HG02642 (cell line): Measurements from ENCODE around the gene APOLD1.
"Not testable (repeated sequence)": the region's sequence is repeated elsewhere in the genome, so short reads cannot be mapped to it uniquely, and the experiment has no call there.

Experiments used
- ATAC-seq: cut with Tn5 transposase; IDR thresholded peaks from one replicate; pipeline ENCODE4 v1.9.1; 2021; ENCODE audit warnings: mild to moderate bottlenecking; ENCODE audit not compliant: unreplicated experiment, poor library complexity

Gene APOLD1

GRCh38 chr12:12837025-12837812, 51.8 kb downstream of the APOLD1 start:
- ATAC-seq = peak; percentile 55

DNA sequence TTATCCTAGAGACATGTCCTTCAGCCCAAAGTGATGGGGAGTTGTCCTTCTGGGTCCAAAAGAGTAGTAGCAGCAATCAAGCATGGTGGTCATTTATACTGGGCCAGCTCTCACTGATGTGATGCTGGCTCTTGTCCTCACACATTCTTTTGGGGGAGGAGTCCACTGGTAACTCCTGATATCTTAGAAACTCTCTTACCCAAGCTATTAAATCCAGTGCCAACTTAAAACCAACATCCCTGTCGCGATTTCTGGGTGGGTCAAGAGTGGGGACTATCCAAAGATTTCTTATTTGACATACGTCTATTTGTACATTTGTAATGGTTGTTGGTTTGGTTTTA, 52.3 kb downstream of the APOLD1 start:
- ATAC-seq = no peak

DNA sequence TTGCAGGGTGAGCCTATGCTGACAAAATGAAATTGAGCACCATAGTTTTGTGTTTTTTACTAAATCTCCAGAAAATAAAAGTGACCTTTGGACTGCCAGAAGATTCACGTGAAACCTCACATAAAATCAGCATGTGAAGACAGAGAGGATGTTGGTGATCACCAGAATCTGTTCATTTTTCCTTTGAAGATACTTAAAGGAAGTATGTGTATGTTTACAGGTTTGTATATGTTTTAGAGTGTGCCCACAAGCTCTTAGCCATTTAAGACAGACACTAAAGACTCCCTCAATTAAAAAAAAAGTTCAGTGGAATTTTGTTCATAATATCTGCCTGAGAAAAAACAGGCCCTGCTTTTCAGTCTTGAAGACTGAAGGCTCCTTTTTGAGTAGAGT, 53.5 kb downstream of the APOLD1 start:
- no peak for ATAC-seq

GRCh38 chr12:12839439-12839838, 54.0 kb downstream of the APOLD1 start:
- not testable (repeated sequence) for ATAC-seq

GRCh38 chr12:12839873-12840579, 54.6 kb downstream of the APOLD1 start:
- ATAC-seq = no peak

DNA sequence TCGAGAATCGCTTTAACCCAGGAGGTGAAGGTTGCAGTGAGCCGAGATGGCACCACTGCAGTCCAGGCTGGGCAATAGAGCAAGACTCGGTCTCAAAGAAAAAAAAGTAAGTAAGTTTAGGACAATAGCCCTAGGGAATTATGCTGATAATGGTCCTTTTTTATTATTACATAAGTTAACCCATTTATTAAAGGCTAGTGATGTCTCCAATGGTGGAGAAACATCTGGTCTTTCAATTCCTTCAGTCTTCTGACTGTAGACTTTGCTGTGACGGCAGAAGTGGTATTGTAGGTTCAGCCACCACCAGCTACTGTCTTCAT, 55.1 kb downstream of the APOLD1 start:
- no peak for ATAC-seq
